GM12864 (cell line): Measurements from ENCODE around the gene RNF19B.

ENCODE experiments used
- DNase-seq: peaks from one replicate; pipeline ENCODE4 v3.0.0-alpha.2; 2011; ENCODE audit warnings: low read depth
- H3K4me3 ChIP-seq: 2 replicates; pipeline ENCODE4 v1.5.1; 2011; ENCODE audit warnings: mild to moderate bottlenecking, low read depth, low read length, control low read depth
- TF ChIP-seq, protein P1 (sequence below): IDR thresholded peaks from 2 replicates; pipeline ENCODE4 v1.5.1; 2011; ENCODE audit warnings: low read depth, mild to moderate bottlenecking, moderate library complexity, low read length, control low read depth, inconsistent platforms; ENCODE audit errors: missing control alignments

Gene RNF19B

DNA sequence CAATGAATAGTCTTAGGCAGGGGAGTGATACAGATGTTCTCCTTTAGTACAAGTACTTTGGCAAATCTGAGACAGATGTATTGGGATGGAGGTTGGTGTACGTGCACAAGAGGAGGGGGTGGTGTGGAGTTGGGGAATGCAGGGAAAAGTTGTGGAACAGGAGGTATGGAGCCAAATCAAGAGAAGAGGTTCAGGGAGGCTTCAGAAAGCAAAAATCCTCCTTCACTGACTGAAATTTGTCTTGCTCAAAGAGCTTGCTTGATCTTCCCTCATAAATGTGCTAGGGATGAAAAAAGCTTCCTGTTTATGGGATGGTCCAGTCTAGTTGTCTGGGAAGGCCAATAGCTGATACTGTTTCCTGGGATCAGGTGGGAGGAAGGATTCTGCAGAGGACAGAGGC lies 5.8 kb downstream of the RNF19B start:
- TF ChIP-seq, protein P1, sequence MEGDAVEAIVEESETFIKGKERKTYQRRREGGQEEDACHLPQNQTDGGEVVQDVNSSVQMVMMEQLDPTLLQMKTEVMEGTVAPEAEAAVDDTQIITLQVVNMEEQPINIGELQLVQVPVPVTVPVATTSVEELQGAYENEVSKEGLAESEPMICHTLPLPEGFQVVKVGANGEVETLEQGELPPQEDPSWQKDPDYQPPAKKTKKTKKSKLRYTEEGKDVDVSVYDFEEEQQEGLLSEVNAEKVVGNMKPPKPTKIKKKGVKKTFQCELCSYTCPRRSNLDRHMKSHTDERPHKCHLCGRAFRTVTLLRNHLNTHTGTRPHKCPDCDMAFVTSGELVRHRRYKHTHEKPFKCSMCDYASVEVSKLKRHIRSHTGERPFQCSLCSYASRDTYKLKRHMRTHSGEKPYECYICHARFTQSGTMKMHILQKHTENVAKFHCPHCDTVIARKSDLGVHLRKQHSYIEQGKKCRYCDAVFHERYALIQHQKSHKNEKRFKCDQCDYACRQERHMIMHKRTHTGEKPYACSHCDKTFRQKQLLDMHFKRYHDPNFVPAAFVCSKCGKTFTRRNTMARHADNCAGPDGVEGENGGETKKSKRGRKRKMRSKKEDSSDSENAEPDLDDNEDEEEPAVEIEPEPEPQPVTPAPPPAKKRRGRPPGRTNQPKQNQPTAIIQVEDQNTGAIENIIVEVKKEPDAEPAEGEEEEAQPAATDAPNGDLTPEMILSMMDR = no peak
- DNase-seq = no peak
- H3K4me3 ChIP-seq = no peak overlapping the region

DNA sequence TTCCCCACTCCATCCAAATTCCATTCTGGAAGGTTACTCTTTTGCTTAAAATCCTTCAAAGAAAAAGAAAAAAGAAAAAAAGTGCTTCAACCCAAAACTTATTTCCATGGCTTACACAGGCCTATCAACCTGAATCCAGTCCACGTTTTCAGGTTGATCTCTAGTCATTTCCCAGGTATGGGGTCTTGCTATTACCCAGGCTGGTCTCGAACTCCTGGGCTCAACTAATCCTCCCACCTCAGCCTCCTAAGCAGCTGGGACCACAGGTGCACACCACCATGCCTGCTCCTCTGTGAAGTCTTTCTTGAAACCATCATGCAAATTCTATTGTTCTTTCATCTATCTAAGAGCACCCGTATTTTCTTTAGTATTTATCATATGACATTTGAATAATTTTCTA lies 7.6 kb downstream of the RNF19B start:
- H3K4me3 ChIP-seq = no peak overlapping the region
- TF ChIP-seq, protein P1 = no peak
- no peak for DNase-seq

DNA sequence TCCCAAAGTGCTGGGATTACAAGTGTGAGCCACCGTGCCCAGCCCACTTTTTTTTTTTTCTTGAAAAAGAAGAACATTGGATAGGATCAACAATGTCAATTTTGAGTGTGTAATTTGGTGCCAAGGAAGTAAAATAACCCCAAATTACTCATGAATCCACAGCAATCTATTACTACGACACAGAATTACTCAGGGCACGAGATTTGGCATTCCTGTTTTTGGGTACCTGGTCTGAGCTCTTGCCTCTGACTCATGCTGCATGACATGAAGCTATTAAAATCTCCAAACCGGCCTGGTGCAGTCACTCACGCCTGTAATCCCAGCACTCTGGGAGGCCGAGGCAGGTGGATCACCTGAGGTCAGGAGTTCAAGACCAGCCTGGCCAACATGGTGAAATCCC lies 10.4 kb downstream of the RNF19B start:
- TF ChIP-seq, protein P1 = no peak
- no peak for DNase-seq
- H3K4me3 ChIP-seq = no peak overlapping the region

DNA sequence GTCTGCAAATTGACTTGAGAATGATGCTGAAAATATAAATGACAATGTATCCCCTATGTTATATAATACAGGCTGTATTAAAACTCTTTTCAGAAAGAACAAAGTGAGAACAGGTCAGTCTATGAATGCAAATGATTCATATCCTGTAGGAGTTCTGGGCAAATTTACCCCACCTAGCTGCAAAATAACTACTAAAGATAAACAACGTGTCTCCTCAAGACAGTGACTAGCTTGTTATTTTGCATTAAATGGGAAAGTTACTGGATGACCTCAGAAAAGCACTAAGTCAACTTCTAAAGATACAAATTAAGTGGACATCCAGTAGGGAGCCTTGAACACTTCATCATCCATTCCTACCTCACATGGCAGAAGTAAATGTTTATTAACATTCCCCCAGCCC lies 11.1 kb downstream of the RNF19B start:
- TF ChIP-seq, protein P1 = no peak
- no peak overlapping the region for H3K4me3 ChIP-seq
- DNase-seq = no peak

DNA sequence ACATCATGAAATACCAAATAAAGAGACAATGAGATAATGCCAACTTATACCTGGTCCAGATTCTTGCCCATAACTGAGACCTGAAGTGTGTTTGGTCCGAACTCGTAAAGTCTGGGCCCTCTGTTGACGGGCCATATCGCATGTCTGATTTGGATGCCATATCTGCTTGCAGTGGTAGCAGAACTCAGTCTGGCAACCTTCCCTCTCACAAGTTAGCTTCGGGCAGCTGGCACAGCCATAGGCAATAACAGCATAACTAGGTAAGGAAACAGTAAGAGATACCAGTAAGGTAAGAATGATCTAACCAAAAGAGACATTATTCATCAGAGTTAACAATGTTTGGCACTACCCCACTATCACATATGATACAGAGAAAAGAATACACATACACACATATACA lies 15.1 kb downstream of the RNF19B start:
- TF ChIP-seq, protein P1 = no peak
- DNase-seq = no peak

DNA sequence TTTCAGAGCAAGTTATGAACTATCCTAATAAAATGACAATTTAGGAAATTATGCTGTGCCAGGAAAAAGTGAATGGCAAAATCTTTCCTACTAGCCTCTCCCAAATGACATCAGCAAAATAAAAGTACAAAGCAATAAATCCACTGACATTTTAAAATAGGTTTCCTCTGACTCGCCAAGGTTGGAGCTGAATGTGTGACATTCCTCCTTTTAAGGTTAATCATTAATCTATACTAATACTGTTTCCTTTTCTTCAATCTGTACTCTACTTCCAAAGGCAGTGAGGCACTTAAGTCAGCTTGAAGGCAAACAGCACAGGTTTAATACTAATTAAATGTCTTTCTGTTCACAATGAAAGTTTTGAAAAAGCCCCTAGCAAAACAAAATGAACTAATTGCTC lies 15.7 kb downstream of the RNF19B start:
- H3K4me3 ChIP-seq = no peak overlapping the region
- TF ChIP-seq, protein P1 = no peak
- no peak for DNase-seq

More for the DNA sequence above, 15.1 kb downstream of the RNF19B start:
- no peak overlapping the region for H3K4me3 ChIP-seq

DNA sequence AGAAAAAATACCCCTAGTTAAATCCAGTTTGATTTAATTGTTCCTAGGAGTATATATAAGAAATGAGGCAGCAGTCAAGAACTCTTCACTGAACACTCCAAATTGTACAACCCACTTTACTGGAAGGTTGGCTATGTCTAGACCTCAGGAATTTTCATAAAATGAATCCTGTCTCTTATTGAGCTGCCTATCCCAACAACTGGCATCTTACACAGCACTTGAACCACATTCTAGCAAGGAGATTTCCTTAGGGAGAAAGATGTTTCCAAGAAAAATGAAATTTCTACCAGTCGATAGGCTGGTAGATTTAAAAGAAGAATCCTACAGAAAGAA lies 16.3 kb downstream of the RNF19B start:
- DNase-seq = no peak
- H3K4me3 ChIP-seq = no peak overlapping the region
- TF ChIP-seq, protein P1 = no peak
